Thyroid gland (tissue), 4 donors: ENCODE measurements around the gene ATRNL1. TPM values are rescaled to one million over a fixed set of nuclear protein-coding genes. Genes with fewer than 3 reads are reported as not detected.

ENCODE experiments used
- DNase-seq, 2 donors: peaks; one replicate each; pipeline ENCODE4 v3.0.0-alpha.2; 2019
- H3K27ac ChIP-seq, 3 donors: fragments of 200-600 bp; sonication (generic); 1 replicate in 2 of 3; 2 replicates in 1 of 3; pipeline ENCODE4 v1.5.1; 2016 to 2019; ENCODE audit warnings: mild to moderate bottlenecking in 1 of 3, moderate library complexity in 1 of 3
- H3K27me3 ChIP-seq: fragments of 200-600 bp; sonication (generic); one replicate; pipeline ENCODE4 v1.5.1; 2019
- H3K36me3 ChIP-seq, 2 donors: fragments of 200-600 bp; sonication (generic); one replicate each; pipeline ENCODE4 v1.5.1; 2016 to 2019
- H3K4me1 ChIP-seq, 2 donors: fragments of 200-600 bp; sonication (generic); one replicate each; pipeline ENCODE4 v1.5.1; 2017 to 2019
- H3K4me3 ChIP-seq, 3 donors: fragments of 200-600 bp; sonication (generic); replicated peaks in 1 of 3; 1 replicate in 2 of 3; 2 replicates in 1 of 3; pipeline ENCODE4 v1.5.1; 2016; ENCODE audit warnings: mild to moderate bottlenecking in 1 of 3
- H3K9me3 ChIP-seq: fragments of 200-600 bp; sonication (generic); one replicate; pipeline ENCODE4 v1.5.1; 2017
- POLR2A ChIP-seq, 2 donors: fragments of 450-650 bp; IDR thresholded peaks; one replicate each; pipeline ENCODE4 v1.6.1; 2017; ENCODE audit warnings: antibody characterized with exemption in 2 of 2, mild to moderate bottlenecking in 2 of 2, moderate library complexity in 1 of 2
- WGBS, 2 donors: methylation state at CpG; one replicate each; pipeline ENCODE4 v1.1.5; 2017; 5-methylcytosine and 5-hydroxymethylcytosine counted together
- intact Hi-C: fragments of 100-400 bp; cut with DNase I; formaldehyde crosslinking; loops from one replicate; pipeline ENCODE4 v1.15.1; 2023
- total RNA-seq, 4 donors: library from RNA; depleted of rRNA; stranded (reverse); fragments of >200 nt; gene quantifications; one replicate each; pipeline ENCODE4 v1.2.3, GENCODE V29; 2016
- TF ChIP-seq, protein P1 (sequence below), 6 experiments: fragments of 200-600 bp in 3 of 6; fragments of 450-650 bp in 3 of 6; sonication (generic) in 3 of 6; IDR thresholded peaks; one replicate each; pipeline ENCODE4 v1.5.1; 2016 to 2019; ENCODE audit warnings: antibody characterized with exemption in 6 of 6, mild to moderate bottlenecking in 2 of 6, inconsistent platforms in 1 of 6, moderate library complexity in 1 of 6

ATRNL1 gene
- total RNA-seq, 4 donors from 2014 or later = 2.3 to 6.3 (median 3.8) TPM

DNA sequence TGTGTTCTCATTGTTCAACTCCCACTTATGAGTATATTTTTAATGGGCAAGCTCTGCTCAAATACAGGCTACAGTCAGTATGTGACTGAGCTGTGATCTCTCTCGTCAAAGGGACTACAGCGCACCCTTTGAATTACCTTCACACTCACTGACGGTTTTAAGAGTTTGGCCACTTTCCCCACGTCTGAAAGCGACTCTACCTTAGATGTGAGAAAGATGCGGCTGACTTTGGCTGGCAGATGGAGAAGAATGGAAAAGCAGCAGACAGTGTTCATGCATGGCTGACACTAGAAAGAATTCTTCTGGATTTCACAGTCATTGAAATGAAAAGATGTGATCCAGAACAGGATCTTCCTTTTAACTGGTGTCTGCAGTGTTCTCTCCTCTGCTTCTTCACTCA is 2.0 kb upstream of the ATRNL1 start:
- 81 to 90% methylated on average over 6 of the region's 6 CpGs for WGBS, 2 donors
- intact Hi-C loops = no loop called here
- TF ChIP-seq, protein P1, sequence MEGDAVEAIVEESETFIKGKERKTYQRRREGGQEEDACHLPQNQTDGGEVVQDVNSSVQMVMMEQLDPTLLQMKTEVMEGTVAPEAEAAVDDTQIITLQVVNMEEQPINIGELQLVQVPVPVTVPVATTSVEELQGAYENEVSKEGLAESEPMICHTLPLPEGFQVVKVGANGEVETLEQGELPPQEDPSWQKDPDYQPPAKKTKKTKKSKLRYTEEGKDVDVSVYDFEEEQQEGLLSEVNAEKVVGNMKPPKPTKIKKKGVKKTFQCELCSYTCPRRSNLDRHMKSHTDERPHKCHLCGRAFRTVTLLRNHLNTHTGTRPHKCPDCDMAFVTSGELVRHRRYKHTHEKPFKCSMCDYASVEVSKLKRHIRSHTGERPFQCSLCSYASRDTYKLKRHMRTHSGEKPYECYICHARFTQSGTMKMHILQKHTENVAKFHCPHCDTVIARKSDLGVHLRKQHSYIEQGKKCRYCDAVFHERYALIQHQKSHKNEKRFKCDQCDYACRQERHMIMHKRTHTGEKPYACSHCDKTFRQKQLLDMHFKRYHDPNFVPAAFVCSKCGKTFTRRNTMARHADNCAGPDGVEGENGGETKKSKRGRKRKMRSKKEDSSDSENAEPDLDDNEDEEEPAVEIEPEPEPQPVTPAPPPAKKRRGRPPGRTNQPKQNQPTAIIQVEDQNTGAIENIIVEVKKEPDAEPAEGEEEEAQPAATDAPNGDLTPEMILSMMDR (IDR thresholded peaks at IDR 0.05) = no peak
- no peak for TF ChIP-seq POLR2A (IDR thresholded peaks at IDR 0.05)
- Histone ChIP-seq H3K27me3 (no peaks in the 10 kb centered on the region), H3K36me3 (no peaks in the 10 kb centered on the region), H3K27ac (no peak overlapping the region), H3K9me3 (no peaks in the 10 kb centered on the region), H3K4me1 (peaks cover 0 to 6% of the 10 kb centered on the region in 2 donors), H3K4me3 (no peak overlapping the region)
- DNase-seq = no peak

DNA sequence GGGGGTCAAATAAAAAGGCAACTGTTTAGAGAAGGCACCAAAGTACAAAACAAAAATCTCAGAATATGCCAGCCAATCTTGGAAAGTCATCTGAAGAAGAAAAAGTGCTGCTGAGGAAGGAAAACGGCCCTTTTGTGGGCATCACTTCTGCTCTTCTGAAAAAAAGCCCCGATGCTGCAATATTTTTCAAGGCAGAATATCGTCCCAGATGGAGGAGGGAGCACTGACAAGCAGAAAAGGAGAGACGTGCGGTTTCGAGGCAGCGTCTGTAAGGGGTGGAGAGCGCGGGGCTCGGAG is 959 bp upstream of the ATRNL1 start:
- H3K4me3 ChIP-seq = peak overlapping the region in 2 of 3 donors; percentile 39 to 49
- DNase-seq = no peak
- no peaks in the 10 kb centered on the region for H3K9me3 ChIP-seq
- intact Hi-C loops = no loop called here
- no peaks in the 10 kb centered on the region for H3K36me3 ChIP-seq
- 1 to 4% methylated on average over 10 of the region's 10 CpGs for WGBS, 2 donors
- H3K27ac ChIP-seq = no peak overlapping the region
- peaks cover 0 to 6% of the 10 kb centered on the region in 2 donors for H3K4me1 ChIP-seq
- no peaks in the 10 kb centered on the region for H3K27me3 ChIP-seq
- no peak for TF ChIP-seq POLR2A (IDR thresholded peaks at IDR 0.05)
- TF ChIP-seq, protein P1 (IDR thresholded peaks at IDR 0.05) = no peak

DNA sequence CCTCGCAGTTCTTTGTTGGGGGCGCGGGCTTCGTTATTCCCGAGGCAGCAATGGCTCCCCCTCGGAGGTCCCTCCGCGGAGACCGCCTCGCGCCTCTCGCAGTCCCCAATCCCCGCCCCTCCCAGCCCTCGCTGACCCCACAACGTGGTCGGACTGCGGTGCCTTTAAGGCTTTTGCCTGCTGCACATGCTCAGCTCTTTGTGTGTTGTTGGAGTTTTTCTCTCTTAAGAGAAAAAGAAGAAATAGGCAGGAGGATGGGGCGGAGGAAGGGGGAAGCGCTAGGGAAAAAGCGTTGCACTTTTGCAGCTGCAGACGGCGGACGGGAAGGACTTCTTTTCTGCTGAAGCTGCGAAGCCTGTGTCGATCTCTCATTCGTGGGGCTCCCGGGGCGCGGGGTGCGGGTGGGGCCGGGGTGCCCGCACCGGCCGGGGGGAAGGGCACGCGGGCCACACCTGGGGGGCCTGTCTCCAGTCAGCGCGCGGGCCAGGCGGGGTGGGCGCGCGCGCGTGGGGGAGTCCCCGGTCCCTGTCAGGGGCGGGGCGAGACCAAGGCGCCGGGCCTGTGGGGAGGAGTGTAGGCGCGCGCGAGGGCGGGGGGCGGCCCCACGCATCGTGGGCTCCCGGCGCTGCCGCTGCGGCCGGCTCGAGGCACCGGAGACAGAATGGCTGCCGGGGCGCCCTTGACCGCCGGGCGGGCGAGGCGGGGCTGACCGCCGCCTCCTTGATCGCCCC is 445 bp upstream of the ATRNL1 start:
- no peaks in the 10 kb centered on the region for H3K9me3 ChIP-seq
- no peaks in the 10 kb centered on the region for H3K27me3 ChIP-seq
- peaks cover 0 to 6% of the 10 kb centered on the region in 2 donors for H3K4me1 ChIP-seq
- H3K4me3 ChIP-seq = peak overlapping the region in 2 of 3 donors; percentile 39 to 49
- no peaks in the 10 kb centered on the region for H3K36me3 ChIP-seq
- no peak overlapping the region for H3K27ac ChIP-seq
- WGBS, 2 donors = 1 to 3% methylated on average over 21 to 28 of the region's 75 CpGs
- peak; percentile 22 to 23 for DNase-seq
- intact Hi-C loops = no loop called here
- TF ChIP-seq POLR2A (IDR thresholded peaks at IDR 0.05) = no peak
- TF ChIP-seq, protein P1 (IDR thresholded peaks at IDR 0.05) = no peak

DNA sequence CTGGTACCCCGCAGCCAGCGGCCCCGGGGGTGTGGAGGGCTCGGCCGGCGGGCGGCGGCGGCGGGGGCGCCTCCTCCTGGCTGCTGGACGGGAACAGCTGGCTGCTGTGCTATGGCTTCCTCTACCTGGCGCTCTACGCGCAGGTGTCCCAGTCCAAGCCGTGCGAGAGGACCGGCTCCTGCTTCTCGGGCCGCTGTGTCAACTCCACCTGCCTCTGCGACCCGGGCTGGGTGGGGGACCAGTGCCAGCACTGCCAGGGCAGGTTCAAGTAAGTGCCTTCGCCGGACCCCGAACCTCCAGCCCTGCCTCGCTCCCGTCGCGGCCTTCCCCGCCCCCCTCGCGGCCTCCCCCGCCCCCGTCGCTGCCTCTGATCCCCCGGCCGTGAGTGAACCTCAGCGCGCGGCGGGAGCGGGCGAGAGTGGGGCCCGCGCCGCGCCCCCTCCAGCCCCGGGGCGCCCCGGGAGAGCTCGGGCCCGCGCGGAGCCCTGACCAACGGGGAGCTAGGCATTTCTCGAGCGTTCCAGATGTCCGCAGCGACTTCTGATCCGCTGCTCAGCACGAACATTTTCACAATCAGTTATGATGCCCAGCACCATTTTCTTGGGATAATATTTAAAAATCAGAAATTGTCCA is 727 bp downstream of the ATRNL1 start:
- Histone ChIP-seq H3K9me3 (no peaks in the 10 kb centered on the region), H3K27ac (no peak overlapping the region)

More for the DNA sequence above, 727 bp downstream of the ATRNL1 start:
- peak; percentile 12 to 22 for DNase-seq
- peak overlapping the region; percentile 39 to 53 (median 47) for H3K4me3 ChIP-seq
- H3K36me3 ChIP-seq = no peaks in the 10 kb centered on the region
- intact Hi-C loops = no loop called here
- TF ChIP-seq, protein P1 (IDR thresholded peaks at IDR 0.05) = peak in 1 of 6 experiments; percentile 16
- no peak for TF ChIP-seq POLR2A (IDR thresholded peaks at IDR 0.05)
- no peaks in the 10 kb centered on the region for H3K27me3 ChIP-seq
- peaks cover 0 to 6% of the 10 kb centered on the region in 2 donors for H3K4me1 ChIP-seq
- 0 to 5% methylated on average over 7 to 18 of the region's 61 CpGs for WGBS, 2 donors
